ENCODE results near the gene LRRC55.

The LRRC55 gene

GRCh38 chr11:57216463-57216862 lies 34.7 kb downstream of the LRRC55 start:
- ChIA-PET CTCF (interaction anchor here (1.2 kb wide), 1 partner anchor 86 kb away, joined by 7 read pairs; no protein-coding TSS in a partner anchor), POLR2A (no interaction called here)
- Histone ChIP-seq H3K36me3 (ENCODE audit: control insufficient read depth in 2 of 2, insufficient read depth in 1 of 2, low read length in 2 of 2) (no peaks in the 10 kb centered on the region), H3K4me1 (ENCODE audit: control insufficient read depth, insufficient read depth, low read length) (no peaks in the 10 kb centered on the region), H3K27ac (ENCODE audit: extremely low read depth, low read depth, low read length) (no peak overlapping the region), H3K4me3 (ENCODE audit: low read depth, low read length) (no peak overlapping the region), H3K9me3 (ENCODE audit: control insufficient read depth, insufficient read depth, low read depth, low read length) (no peaks in the 10 kb centered on the region)
- TF ChIP-seq BCL6B (tag by site-specific recombination; IDR thresholded peaks at IDR 0.05): no peak
- no peak for TF ChIP-seq ZBTB7A (tag by site-specific recombination; IDR thresholded peaks at IDR 0.05; ENCODE audit: low read depth)
- TF ChIP-seq TSHZ1 (tag by site-specific recombination; IDR thresholded peaks at IDR 0.05; ENCODE audit: borderline replicate concordance): no peak
- no peak for TF ChIP-seq ZNF211 (tag by site-specific recombination; IDR thresholded peaks at IDR 0.05; ENCODE audit: low read depth)
- TF ChIP-seq ZBTB48 (tag by site-specific recombination; IDR thresholded peaks at IDR 0.05): no peak
- TF ChIP-seq ZSCAN18 (tag by site-specific recombination; IDR thresholded peaks at IDR 0.05): no peak
- no peak for TF ChIP-seq ZNF639 (tag by site-specific recombination; IDR thresholded peaks at IDR 0.05)
- no peak for TF ChIP-seq ZNF354C (tag by site-specific recombination; IDR thresholded peaks at IDR 0.05; ENCODE audit: borderline replicate concordance, low read depth)
- TF ChIP-seq ZFHX2 (tag by site-specific recombination; conservative IDR thresholded peaks at IDR 0.05): no peak
- TF ChIP-seq ZNF146 (tag by site-specific recombination; IDR thresholded peaks at IDR 0.05): no peak
- no peak for TF ChIP-seq ZFP37 (tag by site-specific recombination; IDR thresholded peaks at IDR 0.05)
- TF ChIP-seq ZNF341 (tag by site-specific recombination; IDR thresholded peaks at IDR 0.05; ENCODE audit: low read depth): no peak
- TF ChIP-seq ZNF558 (tag by site-specific recombination; IDR thresholded peaks at IDR 0.05): no peak
- TF ChIP-seq ZNF518A (tag by site-specific recombination; conservative IDR thresholded peaks at IDR 0.05; ENCODE audit: low read depth): no peak
- TF ChIP-seq ZNF747 (tag by site-specific recombination; IDR thresholded peaks at IDR 0.05): no peak
